Measurements from ENCODE around the gene PTPRD. TPM values are rescaled to one million over a fixed set of nuclear protein-coding genes. Genes with fewer than 3 reads are reported as not detected.

PTPRD gene
- total RNA-seq, 4 donors from 2014 or later, result 85.8 to 169 (median 135) TPM

DNA sequence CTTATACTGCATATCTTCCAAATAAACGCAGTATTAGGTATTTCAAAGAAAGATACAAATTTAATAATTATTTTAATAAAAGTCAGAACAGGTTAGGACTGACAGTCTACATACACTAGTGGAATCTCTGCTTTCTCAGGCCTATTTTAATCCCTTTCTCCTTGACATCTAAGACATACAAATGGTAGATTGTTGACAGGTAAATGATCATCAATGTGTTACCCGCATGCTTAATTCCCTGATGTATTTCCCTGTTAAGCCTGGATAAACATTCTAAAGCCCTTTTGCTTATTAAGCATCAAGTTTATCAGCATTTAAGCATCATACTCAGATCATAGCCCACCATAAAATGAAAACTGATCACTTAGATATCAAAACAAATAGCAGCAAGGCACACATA lies 576.7 kb downstream of the PTPRD start:
- H3K9me3 ChIP-seq, result no peaks in the 10 kb centered on the region
- no peaks in the 10 kb centered on the region for H3K36me3 ChIP-seq
- H3K4me3 ChIP-seq, result no peak overlapping the region
- TF ChIP-seq POLR2A (IDR thresholded peaks at IDR 0.05), result no peak
- H3K4me1 ChIP-seq, result no peaks in the 10 kb centered on the region
- no peaks in the 10 kb centered on the region for H3K27me3 ChIP-seq
- DNase-seq, result no peak
- no peak overlapping the region for H3K27ac ChIP-seq

DNA sequence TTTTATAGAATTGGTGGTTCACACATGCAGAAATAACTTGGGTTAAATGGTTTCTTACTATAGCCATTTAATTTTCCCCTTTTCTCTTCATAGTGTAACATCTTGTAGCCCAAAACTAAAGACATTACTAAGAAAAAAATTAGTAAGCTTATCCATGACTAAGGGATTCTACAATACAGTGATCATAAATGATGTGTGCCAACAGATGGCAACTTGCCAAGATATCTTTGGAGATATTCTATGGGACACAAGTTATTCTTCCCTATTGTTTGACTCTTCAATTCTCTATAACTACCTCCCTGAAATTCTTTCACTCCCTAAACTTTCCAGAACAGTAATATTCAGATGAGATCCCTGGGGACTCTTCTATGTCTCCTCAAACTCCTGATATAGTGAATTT lies 580.6 kb downstream of the PTPRD start:
- H3K4me3 ChIP-seq, result no peak overlapping the region
- no peak for TF ChIP-seq POLR2A (IDR thresholded peaks at IDR 0.05)
- TF ChIP-seq, protein P1, sequence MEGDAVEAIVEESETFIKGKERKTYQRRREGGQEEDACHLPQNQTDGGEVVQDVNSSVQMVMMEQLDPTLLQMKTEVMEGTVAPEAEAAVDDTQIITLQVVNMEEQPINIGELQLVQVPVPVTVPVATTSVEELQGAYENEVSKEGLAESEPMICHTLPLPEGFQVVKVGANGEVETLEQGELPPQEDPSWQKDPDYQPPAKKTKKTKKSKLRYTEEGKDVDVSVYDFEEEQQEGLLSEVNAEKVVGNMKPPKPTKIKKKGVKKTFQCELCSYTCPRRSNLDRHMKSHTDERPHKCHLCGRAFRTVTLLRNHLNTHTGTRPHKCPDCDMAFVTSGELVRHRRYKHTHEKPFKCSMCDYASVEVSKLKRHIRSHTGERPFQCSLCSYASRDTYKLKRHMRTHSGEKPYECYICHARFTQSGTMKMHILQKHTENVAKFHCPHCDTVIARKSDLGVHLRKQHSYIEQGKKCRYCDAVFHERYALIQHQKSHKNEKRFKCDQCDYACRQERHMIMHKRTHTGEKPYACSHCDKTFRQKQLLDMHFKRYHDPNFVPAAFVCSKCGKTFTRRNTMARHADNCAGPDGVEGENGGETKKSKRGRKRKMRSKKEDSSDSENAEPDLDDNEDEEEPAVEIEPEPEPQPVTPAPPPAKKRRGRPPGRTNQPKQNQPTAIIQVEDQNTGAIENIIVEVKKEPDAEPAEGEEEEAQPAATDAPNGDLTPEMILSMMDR (IDR thresholded peaks at IDR 0.05), result no peak
- no peaks in the 10 kb centered on the region for H3K4me1 ChIP-seq
- no peaks in the 10 kb centered on the region for H3K27me3 ChIP-seq
- H3K27ac ChIP-seq, result no peak overlapping the region
- no peaks in the 10 kb centered on the region for H3K9me3 ChIP-seq
- H3K36me3 ChIP-seq, result no peaks in the 10 kb centered on the region
- DNase-seq, result no peak

GRCh38 chr9:10026443-10026984 lies 586.3 kb downstream of the PTPRD start:
- Histone ChIP-seq H3K4me3 (no peak overlapping the region), H3K27me3 (no peaks in the 10 kb centered on the region), H3K27ac (no peak overlapping the region), H3K4me1 (no peaks in the 10 kb centered on the region), H3K9me3 (no peaks in the 10 kb centered on the region), H3K36me3 (no peaks in the 10 kb centered on the region)
- DNase-seq, result no peak
- TF ChIP-seq, protein P1 (IDR thresholded peaks at IDR 0.05), result no peak
- TF ChIP-seq POLR2A (IDR thresholded peaks at IDR 0.05), result no peak

GRCh38 chr9:10015755-10016154 lies 597.0 kb downstream of the PTPRD start:
- TF ChIP-seq, protein P1 (IDR thresholded peaks at IDR 0.05), result no peak
- no peak for TF ChIP-seq POLR2A (IDR thresholded peaks at IDR 0.05)
- Histone ChIP-seq H3K36me3 (no peaks in the 10 kb centered on the region), H3K4me1 (no peaks in the 10 kb centered on the region), H3K9me3 (peaks cover 0 to 1% (median 0%) of the 10 kb centered on the region in 4 donors), H3K27ac (no peak overlapping the region), H3K27me3 (no peaks in the 10 kb centered on the region), H3K4me3 (no peak overlapping the region)
- no peak for DNase-seq

- H3K27me3 ChIP-seq, result no peaks in the 10 kb centered on the region
- no peak for DNase-seq
Observed at GRCh38 chr9:10014889-10015288, 597.9 kb downstream of the PTPRD start.

DNA sequence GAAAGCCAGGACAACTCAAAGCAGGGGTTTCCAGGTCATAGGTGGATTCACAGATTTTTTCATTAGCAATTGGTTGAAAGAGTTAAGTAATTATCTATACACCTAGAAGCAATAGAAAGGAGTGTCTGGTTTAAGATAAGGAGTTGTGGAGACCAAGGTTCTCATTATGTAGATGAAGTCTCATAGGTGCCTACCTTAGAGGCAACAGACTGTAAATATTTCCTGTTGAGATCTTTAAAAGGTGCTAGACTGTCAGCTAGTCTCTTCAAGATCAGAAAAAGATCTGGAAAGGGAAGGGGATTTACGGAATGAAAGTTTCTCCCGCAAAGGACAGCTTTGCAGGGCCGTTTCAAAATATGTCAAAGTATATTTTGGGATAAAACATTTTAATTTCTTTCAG lies 603.4 kb downstream of the PTPRD start:
- DNase-seq, result no peak

More at GRCh38 chr9:10014889-10015288, 597.9 kb downstream of the PTPRD start:
- Histone ChIP-seq H3K9me3 (peaks cover 0 to 3% (median 0%) of the 10 kb centered on the region in 4 donors), H3K36me3 (no peaks in the 10 kb centered on the region), H3K4me1 (no peaks in the 10 kb centered on the region), H3K4me3 (no peak overlapping the region), H3K27ac (no peak overlapping the region)
- no peak for TF ChIP-seq POLR2A (IDR thresholded peaks at IDR 0.05)

More for the DNA sequence above, 603.4 kb downstream of the PTPRD start:
- TF ChIP-seq, protein P1 (IDR thresholded peaks at IDR 0.05), result no peak
- no peak for TF ChIP-seq POLR2A (IDR thresholded peaks at IDR 0.05)
- no peaks in the 10 kb centered on the region for H3K4me1 ChIP-seq
- H3K9me3 ChIP-seq, result peaks cover 0 to 3% (median 0%) of the 10 kb centered on the region in 4 donors
- no peak overlapping the region for H3K27ac ChIP-seq
- H3K36me3 ChIP-seq, result no peaks in the 10 kb centered on the region
- H3K4me3 ChIP-seq, result no peak overlapping the region
- H3K27me3 ChIP-seq, result no peaks in the 10 kb centered on the region

Data from Peyer's patch (tissue), 4 donors.